Hepatocyte (in vitro differentiated cells): ENCODE measurements around the gene ADCY9. TPM values are rescaled to one million over a fixed set of nuclear protein-coding genes. Genes with fewer than 3 reads are reported as not detected.
"Not testable (repeated sequence)": the region's sequence is repeated elsewhere in the genome, so short reads cannot be mapped to it uniquely, and the experiment has no call there.

Source experiments
- DNase-seq: peaks from one replicate; pipeline ENCODE4 v3.0.0-alpha.2; 2016; ENCODE audit warnings: low spot score
- H2AFZ ChIP-seq: fragments of 200-600 bp; sonication (generic); 2 replicates; pipeline ENCODE4 v1.6.0; 2016; ENCODE audit warnings: antibody characterized with exemption, mild to moderate bottlenecking
- H3K27ac ChIP-seq: fragments of 200-600 bp; sonication (generic); 2 replicates; pipeline ENCODE4 v1.5.1; 2016; ENCODE audit warnings: mild to moderate bottlenecking
- H3K27me3 ChIP-seq: fragments of 200-600 bp; sonication (generic); 2 replicates; pipeline ENCODE4 v1.6.1; 2016
- H3K36me3 ChIP-seq: fragments of 200-600 bp; sonication (generic); replicated peaks from 2 replicates; pipeline ENCODE4 v1.5.1; 2016; ENCODE audit warnings: low read depth; ENCODE audit not compliant: insufficient read depth
- H3K4me1 ChIP-seq: fragments of 200-600 bp; sonication (generic); 2 replicates; pipeline ENCODE4 v1.5.1; 2016; ENCODE audit warnings: mild to moderate bottlenecking, moderate library complexity; ENCODE audit not compliant: insufficient read depth
- H3K4me2 ChIP-seq: fragments of 200-600 bp; sonication (generic); 2 replicates; pipeline ENCODE4 v1.6.0; 2016
- H3K4me3 ChIP-seq: fragments of 200-600 bp; sonication (generic); 2 replicates; pipeline ENCODE4 v1.5.1; 2016; ENCODE audit warnings: mild to moderate bottlenecking
- H3K79me2 ChIP-seq: fragments of 200-600 bp; sonication (generic); 2 replicates; pipeline ENCODE4 v1.6.0; 2017; ENCODE audit warnings: mild to moderate bottlenecking
- H3K9me2 ChIP-seq: fragments of 200-600 bp; sonication (generic); replicated peaks from 2 replicates; pipeline ENCODE4 v1.6.0; 2017; ENCODE audit warnings: mild to moderate bottlenecking; ENCODE audit not compliant: insufficient read depth
- H3K9me3 ChIP-seq: fragments of 200-600 bp; sonication (generic); 2 replicates; pipeline ENCODE4 v1.5.1; 2016; ENCODE audit warnings: low read depth, mild to moderate bottlenecking
- H4K20me1 ChIP-seq: fragments of 200-600 bp; sonication (generic); 2 replicates; pipeline ENCODE4 v1.6.0; 2016; ENCODE audit warnings: mild to moderate bottlenecking; ENCODE audit not compliant: insufficient read depth, poor library complexity, severe bottlenecking
- CTCF ChIP-seq: fragments of 200-600 bp; sonication (generic); IDR thresholded peaks from 2 replicates; pipeline ENCODE4 v1.5.1; 2016; ENCODE audit warnings: antibody characterized with exemption, mild to moderate bottlenecking; ENCODE audit not compliant: poor library complexity
- EZH2 ChIP-seq: fragments of 200-600 bp; sonication (generic); IDR thresholded peaks from 2 replicates; pipeline ENCODE4 v1.6.1; 2016; ENCODE audit warnings: antibody characterized with exemption, mild to moderate bottlenecking, borderline replicate concordance
- EZH2phosphoT487 ChIP-seq: fragments of 200-600 bp; sonication (generic); IDR thresholded peaks from one replicate; pipeline ENCODE4 v1.6.1; 2018; ENCODE audit warnings: antibody characterized with exemption, mild to moderate bottlenecking, low read depth, moderate library complexity; ENCODE audit not compliant: unreplicated experiment, severe bottlenecking
- WGBS: methylation state at CpG from one replicate; pipeline ENCODE4 v1.1.6; 2016; ENCODE audit warnings: low lambda C conversion rate; ENCODE audit errors: missing lambda C conversion rate; 5-methylcytosine and 5-hydroxymethylcytosine counted together
- polyA plus RNA-seq: library from polyadenylated mRNA; unstranded; fragments of >200 nt; fragmentation: Nextera tagmentation; extraction: Ambion mirVana; gene quantifications from 2 replicates; pipeline ENCODE4 v1.2.1, GENCODE V29; 2016
- total RNA-seq: library from RNA; depleted of rRNA; stranded (reverse); fragments of >200 nt; gene quantifications from 2 replicates; pipeline ENCODE4 v1.2.3, GENCODE V29; 2014

Gene ADCY9
- total and polyA plus RNA-seq, 2 experiments from 2014 or later, result 12.0 to 15.9 TPM

GRCh38 chr16:4042581-4042980 is 73.7 kb downstream of the ADCY9 start:
- H3K9me2 ChIP-seq, result no peaks in the 10 kb centered on the region
- H3K4me1 ChIP-seq, result peaks cover 9% of the 10 kb centered on the region
- H2AFZ ChIP-seq, result no peak overlapping the region
- H3K36me3 ChIP-seq, result no peaks in the 10 kb centered on the region
- TF ChIP-seq CTCF (no peak), EZH2phosphoT487 (no peak), EZH2 (no peak)
- H3K27ac ChIP-seq, result no peak overlapping the region
- no peak overlapping the region for H3K4me3 ChIP-seq
- H3K4me2 ChIP-seq, result no peak overlapping the region
- WGBS, result 84% methylated on average over 11 of the region's 11 CpGs
- no peaks in the 10 kb centered on the region for H4K20me1 ChIP-seq
- no peaks in the 10 kb centered on the region for H3K27me3 ChIP-seq
- no peaks in the 10 kb centered on the region for H3K9me3 ChIP-seq
- DNase-seq, result no peak
- H3K79me2 ChIP-seq, result peaks cover 23% of the 10 kb centered on the region

- Histone ChIP-seq H3K4me1 (no peaks in the 10 kb centered on the region), H4K20me1 (no peaks in the 10 kb centered on the region), H2AFZ (no peak overlapping the region), H3K4me3 (no peak overlapping the region), H3K9me2 (no peaks in the 10 kb centered on the region), H3K9me3 (no peaks in the 10 kb centered on the region), H3K27me3 (no peaks in the 10 kb centered on the region), H3K4me2 (no peak overlapping the region), H3K36me3 (no peaks in the 10 kb centered on the region), H3K79me2 (peaks cover 11% of the 10 kb centered on the region), H3K27ac (no peak overlapping the region)
- 94% methylated on average over 7 of the region's 7 CpGs for WGBS
- no peak for DNase-seq
- TF ChIP-seq EZH2 (no peak), EZH2phosphoT487 (no peak), CTCF (no peak)
Observed at GRCh38 chr16:4038448-4038847, 77.8 kb downstream of the ADCY9 start.

- 95% methylated on average over 3 of the region's 3 CpGs for WGBS
Observed at GRCh38 chr16:4036952-4037351, 79.3 kb downstream of the ADCY9 start.

GRCh38 chr16:4034963-4035362 is 81.3 kb downstream of the ADCY9 start:
- WGBS, result 92% methylated on average over 4 of the region's 4 CpGs
- no peaks in the 10 kb centered on the region for H3K9me3 ChIP-seq
- no peaks in the 10 kb centered on the region for H3K36me3 ChIP-seq
- no peaks in the 10 kb centered on the region for H4K20me1 ChIP-seq
- no peak overlapping the region for H2AFZ ChIP-seq
- no peak overlapping the region for H3K27ac ChIP-seq
- no peaks in the 10 kb centered on the region for H3K27me3 ChIP-seq
- no peak for DNase-seq
- no peak overlapping the region for H3K4me2 ChIP-seq
- no peaks in the 10 kb centered on the region for H3K4me1 ChIP-seq
- H3K9me2 ChIP-seq, result no peaks in the 10 kb centered on the region
- H3K79me2 ChIP-seq, result peaks cover under 1% of the 10 kb centered on the region
- H3K4me3 ChIP-seq, result no peak overlapping the region
- TF ChIP-seq EZH2phosphoT487 (no peak), CTCF (no peak), EZH2 (no peak)

More at GRCh38 chr16:4036952-4037351, 79.3 kb downstream of the ADCY9 start:
- not testable (repeated sequence) for H4K20me1 ChIP-seq, H3K36me3 ChIP-seq, H3K9me2 ChIP-seq, H3K4me3 ChIP-seq, H3K27ac ChIP-seq, H3K9me3 ChIP-seq, H3K4me2 ChIP-seq, H2AFZ ChIP-seq, DNase-seq, H3K27me3 ChIP-seq, H3K4me1 ChIP-seq
- H3K79me2 ChIP-seq, result peaks cover 11% of the 10 kb centered on the region
